Vagina (tissue), 2 donors: ENCODE results near the gene MGLL.

Source experiments
- POLR2A ChIP-seq, 2 donors: fragments of 450-650 bp; IDR thresholded peaks; one replicate each; pipeline ENCODE4 v1.6.1; 2017; ENCODE audit warnings: antibody characterized with exemption in 2 of 2, mild to moderate bottlenecking in 2 of 2, moderate library complexity in 2 of 2
- POLR2AphosphoS5 ChIP-seq, 2 donors: sonication (generic); formaldehyde crosslinking; IDR thresholded peaks; one replicate each; pipeline ENCODE4 v1.9.0; 2017; ENCODE audit warnings: antibody characterized with exemption in 2 of 2, mild to moderate bottlenecking in 2 of 2, low read depth in 1 of 2; ENCODE audit not compliant: insufficient read depth in 1 of 2
- TF ChIP-seq, protein P1 (sequence below), 3 experiments: fragments of 450-650 bp in 2 of 3; fragments of 200-600 bp in 1 of 3; sonication (generic) in 1 of 3; IDR thresholded peaks; one replicate each; pipeline ENCODE4 v1.5.1; 2017 to 2019; ENCODE audit warnings: antibody characterized with exemption in 3 of 3, mild to moderate bottlenecking in 2 of 3, moderate library complexity in 2 of 3

DNA sequence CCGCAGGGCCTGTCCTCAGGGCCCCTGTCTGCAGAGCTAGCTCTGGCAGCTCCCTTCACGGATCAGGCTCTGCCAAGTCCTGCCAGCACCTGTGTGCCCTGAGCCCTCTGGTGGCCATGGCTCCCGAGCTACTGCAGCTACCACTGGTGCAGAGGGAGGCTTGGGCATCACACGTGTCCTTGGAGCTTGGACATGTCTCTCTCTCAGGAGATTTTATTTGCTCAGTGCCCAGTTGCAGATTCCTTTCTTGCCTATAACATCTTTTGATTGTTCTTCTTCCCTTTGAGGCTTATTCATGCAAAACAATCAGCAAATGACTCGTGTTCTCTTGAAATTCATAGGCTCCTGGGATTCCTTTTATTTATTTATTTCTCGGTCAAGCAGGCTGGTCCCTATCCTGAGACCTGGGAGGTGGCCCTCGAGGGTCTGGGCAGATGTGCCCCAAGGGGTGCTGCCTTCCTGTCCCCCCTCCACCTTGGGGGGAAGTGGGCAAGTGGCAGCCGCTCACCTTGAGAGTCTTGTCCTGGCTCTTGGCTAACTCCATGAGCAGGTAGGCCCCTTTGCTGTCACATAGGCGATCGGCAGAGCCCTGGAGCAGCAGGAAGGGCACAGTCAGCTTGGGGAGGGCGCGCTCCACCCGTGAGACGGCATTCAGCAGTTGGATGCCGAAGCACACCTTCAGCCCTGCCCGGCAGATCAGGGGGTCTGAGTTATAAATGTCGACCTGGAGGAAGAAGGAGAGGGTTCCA, 127.7 kb downstream of the MGLL start:
- TF ChIP-seq, protein P1, sequence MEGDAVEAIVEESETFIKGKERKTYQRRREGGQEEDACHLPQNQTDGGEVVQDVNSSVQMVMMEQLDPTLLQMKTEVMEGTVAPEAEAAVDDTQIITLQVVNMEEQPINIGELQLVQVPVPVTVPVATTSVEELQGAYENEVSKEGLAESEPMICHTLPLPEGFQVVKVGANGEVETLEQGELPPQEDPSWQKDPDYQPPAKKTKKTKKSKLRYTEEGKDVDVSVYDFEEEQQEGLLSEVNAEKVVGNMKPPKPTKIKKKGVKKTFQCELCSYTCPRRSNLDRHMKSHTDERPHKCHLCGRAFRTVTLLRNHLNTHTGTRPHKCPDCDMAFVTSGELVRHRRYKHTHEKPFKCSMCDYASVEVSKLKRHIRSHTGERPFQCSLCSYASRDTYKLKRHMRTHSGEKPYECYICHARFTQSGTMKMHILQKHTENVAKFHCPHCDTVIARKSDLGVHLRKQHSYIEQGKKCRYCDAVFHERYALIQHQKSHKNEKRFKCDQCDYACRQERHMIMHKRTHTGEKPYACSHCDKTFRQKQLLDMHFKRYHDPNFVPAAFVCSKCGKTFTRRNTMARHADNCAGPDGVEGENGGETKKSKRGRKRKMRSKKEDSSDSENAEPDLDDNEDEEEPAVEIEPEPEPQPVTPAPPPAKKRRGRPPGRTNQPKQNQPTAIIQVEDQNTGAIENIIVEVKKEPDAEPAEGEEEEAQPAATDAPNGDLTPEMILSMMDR (IDR thresholded peaks at IDR 0.05), result no peak
- no peak for TF ChIP-seq POLR2A (IDR thresholded peaks at IDR 0.05)
- no peak for TF ChIP-seq POLR2AphosphoS5 (IDR thresholded peaks at IDR 0.05; ENCODE audit: insufficient read depth in 1 of 2, low read depth in 1 of 2)
